HUDEP-2 (cell line): Measurements from ENCODE around the gene CFAP161.

Source experiments
- DNase-seq, 76 experiments: peaks; one replicate each; lab custom pipeline; 2025; ENCODE audit not compliant: unreplicated experiment in 76 of 76; lab: John Stamatoyannopoulos, UW

CFAP161 gene

GRCh38 chr15:81133782-81134461 is at the start of gene CFAP161:
TSS of gene CFAP161 (plus strand) at chr15:81134270. CDS start at chr15:81134330, 60 bp downstream.
- DNase-seq = peak in 11 of 76 experiments; percentile 4 to 32 (median 14)

DNA sequence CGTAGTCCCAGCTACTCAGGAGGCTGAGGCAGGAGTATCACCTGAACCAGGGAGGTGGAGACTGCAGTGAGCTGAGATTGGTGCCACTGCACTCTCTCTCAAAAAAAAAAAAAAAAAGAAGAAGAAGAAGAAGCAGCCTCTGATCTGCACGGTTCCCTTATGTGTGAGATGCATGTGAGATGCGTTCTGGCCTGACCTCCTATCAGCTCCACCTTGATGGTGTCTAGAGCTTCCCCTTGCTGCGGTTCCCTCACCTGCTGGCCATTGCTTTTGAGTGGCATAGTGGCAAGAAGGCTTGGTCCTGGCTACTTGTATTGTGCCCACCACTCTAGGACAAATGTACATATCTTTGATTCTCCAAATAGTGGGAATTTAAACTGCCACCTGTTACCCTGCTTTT is 49.4 kb upstream of the CFAP161 start:
- DNase-seq = no peak

DNA sequence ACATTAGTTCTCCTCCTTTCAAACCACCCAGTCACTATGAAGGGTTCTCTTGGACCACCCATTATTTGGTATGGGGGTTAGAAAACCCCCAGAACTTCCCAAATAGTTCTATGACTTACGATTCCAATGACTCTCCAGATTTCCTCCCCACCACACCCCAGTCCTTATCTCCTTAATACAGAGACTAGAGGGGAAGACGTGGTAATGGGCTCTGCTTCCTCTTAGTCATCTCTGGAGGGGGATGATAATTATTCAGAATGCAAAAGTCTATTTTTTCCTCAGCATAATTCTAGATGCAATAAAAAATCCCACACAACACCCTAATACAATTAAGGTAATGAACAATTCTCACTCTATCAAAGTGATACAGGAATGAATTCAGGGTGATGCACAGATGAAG is 48.9 kb upstream of the CFAP161 start:
- no peak for DNase-seq

GRCh38 chr15:81085898-81086297 is 48.2 kb upstream of the CFAP161 start:
- no peak for DNase-seq

DNA sequence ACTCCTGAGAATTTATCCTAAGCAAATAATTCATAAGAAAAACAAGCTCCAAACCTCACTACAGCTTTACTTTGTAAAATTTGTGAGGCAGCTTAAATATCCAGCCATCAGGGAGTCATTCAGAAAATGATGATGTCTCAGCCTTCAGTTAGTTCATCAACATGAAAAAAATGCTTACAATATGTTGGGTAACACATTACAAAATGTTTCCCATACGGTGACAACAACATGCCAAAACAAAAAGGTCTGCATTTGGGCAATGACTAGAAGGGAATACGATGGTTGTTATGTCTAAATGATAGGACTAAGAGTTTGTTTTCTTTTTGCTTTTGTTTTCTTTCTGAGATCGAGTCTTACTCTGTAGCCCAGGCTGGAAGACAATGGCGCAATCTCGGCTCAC is 47.0 kb upstream of the CFAP161 start:
- DNase-seq = no peak

DNA sequence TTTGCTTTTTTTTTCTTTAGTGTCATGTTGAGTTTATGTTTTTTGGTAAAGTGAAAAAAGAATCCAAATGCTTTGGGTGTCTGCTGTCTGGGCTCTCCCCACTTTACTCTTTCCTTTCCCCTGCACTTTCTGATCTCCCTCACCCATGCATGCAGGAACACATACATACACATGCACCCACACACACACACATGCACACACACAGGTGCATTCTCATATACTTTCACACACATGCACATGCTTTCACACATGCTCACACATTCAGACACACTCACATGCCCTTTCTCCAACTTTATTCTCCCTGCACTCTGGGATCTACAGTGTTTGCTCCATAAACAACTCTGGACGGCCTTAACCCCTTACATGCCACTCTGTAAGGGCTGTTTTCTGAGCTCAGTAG is 46.4 kb upstream of the CFAP161 start:
- no peak for DNase-seq

- no peak for DNase-seq
Measured at GRCh38 chr15:81088470-81089013, 45.5 kb upstream of the CFAP161 start.

GRCh38 chr15:81091889-81092558 is 42.0 kb upstream of the CFAP161 start:
- no peak for DNase-seq

DNA sequence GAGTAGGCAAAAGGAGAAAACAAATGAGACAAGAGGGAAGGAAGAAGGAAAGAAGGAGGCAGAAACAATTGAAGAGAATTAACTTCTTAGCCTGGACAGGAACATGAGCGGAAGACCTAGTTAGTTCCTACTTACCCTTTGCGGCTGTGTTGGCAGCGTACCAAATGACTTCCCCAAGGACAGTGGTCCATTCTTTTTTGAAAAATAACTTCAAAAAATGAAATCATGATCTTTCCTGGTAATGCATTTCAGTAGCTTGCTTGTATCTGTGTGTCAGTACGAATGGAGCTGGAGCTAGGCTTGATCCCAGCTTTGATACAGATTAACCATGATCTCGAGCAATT is 41.5 kb upstream of the CFAP161 start:
- no peak for DNase-seq

DNA sequence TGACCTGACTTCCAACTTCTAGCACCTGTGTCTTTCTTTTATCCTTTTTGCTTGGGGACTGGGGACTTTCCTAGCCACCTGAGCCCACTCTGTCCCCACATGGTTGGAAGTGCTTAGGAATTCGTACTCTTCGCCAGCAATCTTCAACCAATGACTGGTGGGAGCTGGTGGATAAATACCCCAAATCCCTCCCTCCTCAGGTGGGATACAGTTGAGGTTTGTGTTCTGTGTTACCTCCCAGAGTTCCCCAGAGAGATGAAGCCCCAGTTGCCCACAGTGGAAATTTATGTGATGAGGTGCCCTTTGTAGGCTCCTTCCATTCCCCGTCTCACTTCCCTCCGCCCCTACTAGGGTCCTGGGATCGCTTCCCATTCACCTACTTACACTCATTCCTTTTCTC is 40.1 kb upstream of the CFAP161 start:
- no peak for DNase-seq

- DNase-seq = peak in 38 of 76 experiments; percentile 3 to 61 (median 17)
Measured at GRCh38 chr15:81095690-81096365, 38.2 kb upstream of the CFAP161 start.

GRCh38 chr15:81096398-81096797 is 37.7 kb upstream of the CFAP161 start:
- no peak for DNase-seq

- DNase-seq = no peak
Measured at GRCh38 chr15:81097116-81097889, 36.8 kb upstream of the CFAP161 start.

DNA sequence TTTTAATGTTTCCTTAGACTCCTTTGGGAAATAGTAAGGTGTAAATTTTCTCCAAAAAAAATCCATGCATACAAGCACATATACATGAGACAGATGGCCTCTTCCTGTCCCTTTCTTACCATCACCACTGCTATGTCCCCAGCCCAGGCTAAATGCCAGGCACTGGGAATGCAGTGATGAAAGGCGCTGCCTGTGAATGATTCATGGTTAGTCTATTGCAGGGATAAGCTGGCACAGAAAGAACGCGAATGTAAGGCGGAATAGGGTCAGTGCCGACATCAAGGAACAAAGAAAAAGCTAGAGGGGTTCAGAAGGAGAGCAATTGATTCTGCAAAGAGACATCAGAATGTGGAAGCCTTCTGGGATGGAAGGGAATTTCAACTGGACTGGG is 36.2 kb upstream of the CFAP161 start:
- no peak for DNase-seq

GRCh38 chr15:81098349-81098748 is 35.7 kb upstream of the CFAP161 start:
- DNase-seq = no peak

GRCh38 chr15:81098861-81099651 is 35.0 kb upstream of the CFAP161 start:
- DNase-seq = peak in 73 of 76 experiments; percentile 20 to 88 (median 67)

- peak in 14 of 76 experiments; percentile 4 to 49 (median 24) for DNase-seq
Measured at GRCh38 chr15:81101894-81102815, 31.9 kb upstream of the CFAP161 start.

- DNase-seq = no peak
Measured at GRCh38 chr15:81103857-81104256, 30.2 kb upstream of the CFAP161 start.

DNA sequence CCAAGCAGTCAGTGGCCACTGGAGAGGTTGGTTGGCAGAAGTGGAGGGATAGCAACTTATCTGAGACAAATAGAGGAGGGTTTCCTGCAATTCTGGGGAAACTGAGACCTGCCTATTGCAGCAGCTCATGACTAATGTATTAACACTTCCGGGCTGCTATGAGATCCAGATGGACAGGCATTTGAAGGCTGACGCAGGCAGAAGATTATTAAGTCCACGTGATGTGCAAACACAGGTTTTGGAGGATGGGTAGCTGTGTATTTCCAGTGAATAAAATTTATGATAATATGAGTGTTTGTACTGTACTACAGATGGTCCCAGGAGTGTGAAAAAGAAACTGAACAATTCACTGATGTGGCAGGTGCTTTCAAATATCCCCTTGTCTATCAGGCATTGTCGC is 28.5 kb upstream of the CFAP161 start:
- DNase-seq = no peak
